IPS DF 6.9 (cell line): Measurements from ENCODE around the gene SCP2.

ENCODE experiments used
- DNase-seq: peaks from one replicate; pipeline ENCODE4 v3.0.0-alpha.2; 2013; ENCODE audit warnings: low read depth, low spot score
- H3K27ac ChIP-seq: one replicate; pipeline ENCODE4 v1.5.1; 2013; ENCODE audit warnings: low read length, control low read depth
- H3K27me3 ChIP-seq: 2 replicates; pipeline ENCODE4 v1.6.1; 2013; ENCODE audit warnings: mild to moderate bottlenecking, low read length; ENCODE audit not compliant: control insufficient read depth, insufficient read depth
- H3K36me3 ChIP-seq: 2 replicates; pipeline ENCODE4 v1.6.1; 2013; ENCODE audit warnings: low read length; ENCODE audit not compliant: control insufficient read depth, insufficient read depth
- H3K4me1 ChIP-seq: 2 replicates; pipeline ENCODE4 v1.6.1; 2013; ENCODE audit warnings: low read length; ENCODE audit not compliant: control insufficient read depth, insufficient read depth
- H3K4me3 ChIP-seq: 2 replicates; pipeline ENCODE4 v1.5.1; 2013; ENCODE audit warnings: mild to moderate bottlenecking, low read length
- H3K9me3 ChIP-seq: 2 replicates; pipeline ENCODE4 v1.6.1; 2013; ENCODE audit warnings: low read length, inconsistent platforms; ENCODE audit not compliant: control insufficient read depth, insufficient read depth
- WGBS: extraction: QIAGEN DNeasy Blood & Tissue Kit; methylation state at CpG from one replicate; pipeline ENCODE4 v1.1.7; 2013; ENCODE audit warnings: mixed read lengths, missing lambda C conversion rate; ENCODE audit not compliant: insufficient read length, insufficient coverage; 5-methylcytosine and 5-hydroxymethylcytosine counted together

Gene SCP2

GRCh38 chr1:52904927-52905698 lies 22.0 kb upstream of the SCP2 start:
- WGBS: no CpG with 5 or more reads among the region's 20 CpGs
- no peaks in the 10 kb centered on the region for H3K36me3 ChIP-seq
- peaks cover 2% of the 10 kb centered on the region; the same call in 1 of the 2 replicates for H3K4me1 ChIP-seq
- H3K4me3 ChIP-seq: no peak overlapping the region
- DNase-seq: no peak
- H3K27me3 ChIP-seq: no peaks in the 10 kb centered on the region
- no peak overlapping the region for H3K27ac ChIP-seq
- no peaks in the 10 kb centered on the region for H3K9me3 ChIP-seq

- H3K4me3 ChIP-seq: no peak overlapping the region
- no peaks in the 10 kb centered on the region for H3K27me3 ChIP-seq
- no CpG with 5 or more reads among the region's 6 CpGs for WGBS
- no peak for DNase-seq
- no peak overlapping the region for H3K27ac ChIP-seq
- no peaks in the 10 kb centered on the region for H3K4me1 ChIP-seq
- no peaks in the 10 kb centered on the region for H3K9me3 ChIP-seq
- H3K36me3 ChIP-seq: no peaks in the 10 kb centered on the region
Measured at GRCh38 chr1:52906135-52906603, 20.9 kb upstream of the SCP2 start.

- DNase-seq: no peak
- Histone ChIP-seq H3K36me3 (no peaks in the 10 kb centered on the region), H3K9me3 (no peaks in the 10 kb centered on the region), H3K4me1 (peaks cover 4% of the 10 kb centered on the region), H3K27me3 (no peaks in the 10 kb centered on the region), H3K27ac (no peak overlapping the region), H3K4me3 (no peak overlapping the region)
- no CpG with 5 or more reads among the region's 9 CpGs for WGBS
Measured at GRCh38 chr1:52907068-52907811, 19.8 kb upstream of the SCP2 start.

- Histone ChIP-seq H3K4me1 (peaks cover 4% of the 10 kb centered on the region), H3K36me3 (no peaks in the 10 kb centered on the region), H3K27ac (no peak overlapping the region), H3K27me3 (no peaks in the 10 kb centered on the region), H3K4me3 (no peak overlapping the region), H3K9me3 (no peaks in the 10 kb centered on the region)
- WGBS: no CpG with 5 or more reads among the region's 10 CpGs
- no peak for DNase-seq
Measured at GRCh38 chr1:52907812-52908153, 19.3 kb upstream of the SCP2 start.

- no peaks in the 10 kb centered on the region for H3K9me3 ChIP-seq
- H3K27ac ChIP-seq: no peak overlapping the region
- WGBS: no CpG with 5 or more reads among the region's 10 CpGs
- H3K36me3 ChIP-seq: no peaks in the 10 kb centered on the region
- no peaks in the 10 kb centered on the region for H3K27me3 ChIP-seq
- no peak for DNase-seq
- no peak overlapping the region; the same call in 1 of the 2 replicates for H3K4me3 ChIP-seq
- peaks cover 4% of the 10 kb centered on the region for H3K4me1 ChIP-seq
Measured at GRCh38 chr1:52911541-52911940, 15.5 kb upstream of the SCP2 start.

- H3K9me3 ChIP-seq: no peaks in the 10 kb centered on the region
- no peaks in the 10 kb centered on the region for H3K27me3 ChIP-seq
- peaks cover 4% of the 10 kb centered on the region for H3K4me1 ChIP-seq
- H3K27ac ChIP-seq: no peak overlapping the region
- DNase-seq: no peak
- WGBS: no CpG with 5 or more reads among the region's 3 CpGs
- no peak overlapping the region for H3K4me3 ChIP-seq
- H3K36me3 ChIP-seq: no peaks in the 10 kb centered on the region
Measured at GRCh38 chr1:52913014-52913413, 14.1 kb upstream of the SCP2 start.

- DNase-seq: no peak
- Histone ChIP-seq H3K27ac (no peak overlapping the region), H3K9me3 (no peaks in the 10 kb centered on the region), H3K4me3 (no peak overlapping the region), H3K27me3 (no peaks in the 10 kb centered on the region), H3K36me3 (no peaks in the 10 kb centered on the region), H3K4me1 (peaks cover 4% of the 10 kb centered on the region)
- no CpG with 5 or more reads among the region's 8 CpGs for WGBS
Measured at GRCh38 chr1:52913537-52913936, 13.5 kb upstream of the SCP2 start.

- no peak overlapping the region for H3K27ac ChIP-seq
- WGBS: no CpG with 5 or more reads among the region's 5 CpGs
- no peak for DNase-seq
- no peaks in the 10 kb centered on the region for H3K9me3 ChIP-seq
- H3K27me3 ChIP-seq: no peaks in the 10 kb centered on the region
- peaks cover 4% of the 10 kb centered on the region for H3K4me1 ChIP-seq
- no peak overlapping the region for H3K4me3 ChIP-seq
- H3K36me3 ChIP-seq: no peaks in the 10 kb centered on the region
Measured at GRCh38 chr1:52914463-52914862, 12.6 kb upstream of the SCP2 start.

- Histone ChIP-seq H3K4me3 (no peak overlapping the region), H3K27ac (no peak overlapping the region), H3K9me3 (no peaks in the 10 kb centered on the region), H3K4me1 (peaks cover 4% of the 10 kb centered on the region), H3K27me3 (no peaks in the 10 kb centered on the region), H3K36me3 (no peaks in the 10 kb centered on the region)
- WGBS: no CpG with 5 or more reads among the region's 2 CpGs
- no peak for DNase-seq
Measured at GRCh38 chr1:52915211-52915854, 11.7 kb upstream of the SCP2 start.

- WGBS: no CpG with 5 or more reads among the region's 7 CpGs
- Histone ChIP-seq H3K36me3 (no peaks in the 10 kb centered on the region), H3K4me3 (no peak overlapping the region), H3K27ac (no peak overlapping the region), H3K9me3 (no peaks in the 10 kb centered on the region), H3K27me3 (no peaks in the 10 kb centered on the region; the same call in 1 of the 2 replicates), H3K4me1 (peaks cover 4% of the 10 kb centered on the region)
- DNase-seq: no peak
Measured at GRCh38 chr1:52915855-52916220, 11.2 kb upstream of the SCP2 start.
